Urinary bladder (tissue), 4 donors: ENCODE measurements around the gene GLB1L. TPM values are rescaled to one million over a fixed set of nuclear protein-coding genes. Genes with fewer than 3 reads are reported as not detected.

Source experiments
- DNase-seq: peaks from one replicate; pipeline ENCODE4 v3.0.0-alpha.2; 2015; ENCODE audit errors: extremely low spot score
- H3K27ac ChIP-seq: one replicate; pipeline ENCODE4 v1.5.1; 2013; ENCODE audit warnings: low read depth, mild to moderate bottlenecking, moderate library complexity
- H3K36me3 ChIP-seq: one replicate; pipeline ENCODE4 v1.6.1; 2013; ENCODE audit warnings: mild to moderate bottlenecking, moderate library complexity; ENCODE audit not compliant: insufficient read depth
- H3K4me1 ChIP-seq: one replicate; pipeline ENCODE4 v1.6.1; 2013; ENCODE audit warnings: mild to moderate bottlenecking, moderate library complexity; ENCODE audit not compliant: insufficient read depth
- H3K4me3 ChIP-seq: one replicate; pipeline ENCODE4 v1.5.1; 2013; ENCODE audit warnings: low read depth, low read length
- WGBS: extraction: QIAGEN DNeasy Blood & Tissue Kit; methylation state at CpG from one replicate; pipeline ENCODE4 v1.1.7; 2013; 5-methylcytosine and 5-hydroxymethylcytosine counted together
- polyA plus RNA-seq: library from polyadenylated mRNA; stranded (reverse); fragments of 200-250 nt; gene quantifications from one replicate; pipeline ENCODE4 v1.2.3, GENCODE V29; 2013
- total RNA-seq: library from RNA; depleted of rRNA; stranded (reverse); fragments of >200 nt; gene quantifications from one replicate; pipeline ENCODE4 v1.2.3, GENCODE V29; 2014
- donor health status: healthy with polysubstance abuse.
- donor health status: healthy.

The GLB1L gene
- total and polyA plus RNA-seq, 2 donors: 6.5 to 12.0 TPM

DNA sequence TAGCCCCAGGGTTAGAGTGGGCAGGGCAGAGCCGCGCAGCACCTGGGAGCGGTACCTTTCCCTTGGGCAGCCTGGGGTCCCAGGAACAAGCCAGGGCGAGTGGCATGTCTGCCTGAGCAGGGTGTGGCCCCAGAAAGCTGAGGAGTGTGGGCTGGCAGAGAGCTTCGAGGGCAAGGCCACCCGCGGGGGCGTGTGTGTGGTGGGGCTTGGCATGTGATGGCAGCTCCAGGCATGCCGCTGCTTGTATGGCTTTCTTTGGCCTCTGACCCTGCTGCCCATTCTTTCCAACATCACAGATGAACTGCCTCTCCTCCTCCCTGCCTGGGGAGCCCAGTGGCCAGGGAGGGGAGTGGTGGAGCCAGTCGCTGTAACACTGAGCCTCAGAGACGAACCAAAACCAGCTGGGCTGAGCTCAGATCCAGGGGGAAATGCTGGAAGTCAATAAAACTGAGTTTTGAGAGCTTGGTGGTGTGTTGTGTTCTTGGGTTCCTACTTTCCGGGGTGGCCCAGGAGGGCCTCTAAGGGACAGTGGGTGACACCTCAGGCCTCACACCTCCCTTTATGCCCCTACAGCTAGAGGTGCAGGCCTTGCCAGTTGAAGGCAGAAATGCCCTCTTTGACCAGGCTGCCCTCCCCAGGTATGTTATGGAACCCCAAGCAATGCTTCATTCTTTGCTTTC is 41.3 kb upstream of the GLB1L start:
- Histone ChIP-seq H3K36me3 (peaks cover 4% of the 10 kb centered on the region), H3K4me1 (no peaks in the 10 kb centered on the region), H3K4me3 (no peak overlapping the region), H3K27ac (peak overlapping the region; percentile 51)
- DNase-seq: no peak
- WGBS: 76% methylated on average over 12 of the region's 12 CpGs

DNA sequence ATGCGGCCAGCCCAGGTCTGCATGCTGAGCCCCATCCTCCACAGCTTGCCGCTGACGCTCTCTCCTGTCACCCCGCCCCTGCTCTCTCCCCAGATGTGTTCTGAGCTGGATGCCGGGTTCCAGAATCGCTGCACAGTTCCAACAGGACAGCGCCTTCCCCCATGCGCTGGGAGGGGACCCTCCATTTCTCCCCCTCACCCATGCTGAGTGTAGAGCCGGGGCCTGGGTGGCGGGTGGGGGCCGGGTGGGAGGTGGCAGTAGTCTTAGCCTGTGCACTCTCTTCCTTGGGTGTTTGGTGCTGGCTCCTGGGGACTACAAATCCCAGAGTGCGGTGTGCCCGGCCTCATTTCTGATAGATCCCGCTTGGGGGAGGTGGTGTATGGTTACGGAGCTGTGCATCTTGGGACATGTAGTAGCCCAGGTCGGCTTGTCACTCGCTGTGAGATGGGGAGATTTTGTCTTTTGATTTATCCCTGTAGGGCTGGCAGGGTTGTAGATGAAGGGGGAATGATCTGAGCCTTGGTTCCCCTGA is 40.7 kb upstream of the GLB1L start:
- peak; percentile 72 for DNase-seq
- Histone ChIP-seq H3K4me3 (no peak overlapping the region), H3K27ac (peak overlapping the region; percentile 51), H3K36me3 (peaks cover 4% of the 10 kb centered on the region), H3K4me1 (no peaks in the 10 kb centered on the region)
- WGBS: 58% methylated on average over 17 of the region's 17 CpGs

DNA sequence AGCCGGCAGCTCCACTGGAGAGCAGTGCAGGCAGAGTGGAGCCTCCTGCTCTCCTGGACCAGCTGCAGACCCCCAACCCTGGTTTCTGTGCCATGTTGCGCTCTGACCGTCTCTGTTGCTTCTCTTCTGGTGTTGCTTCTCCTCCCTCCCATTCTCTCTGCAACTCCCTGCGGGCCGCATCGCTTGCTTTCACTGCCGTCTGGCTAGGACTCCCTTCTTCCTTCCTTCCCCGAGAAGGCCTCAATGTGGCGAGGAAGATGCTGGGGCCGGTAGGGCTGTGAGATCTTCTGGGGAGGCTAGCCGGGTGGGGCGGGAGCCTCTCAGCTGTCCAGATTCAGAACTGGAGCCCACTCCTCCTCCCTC is 40.1 kb upstream of the GLB1L start:
- Histone ChIP-seq H3K4me3 (no peak overlapping the region), H3K36me3 (peaks cover 4% of the 10 kb centered on the region), H3K27ac (no peak overlapping the region), H3K4me1 (no peaks in the 10 kb centered on the region)
- DNase-seq: no peak
- WGBS: 79% methylated on average over 12 of the region's 12 CpGs

DNA sequence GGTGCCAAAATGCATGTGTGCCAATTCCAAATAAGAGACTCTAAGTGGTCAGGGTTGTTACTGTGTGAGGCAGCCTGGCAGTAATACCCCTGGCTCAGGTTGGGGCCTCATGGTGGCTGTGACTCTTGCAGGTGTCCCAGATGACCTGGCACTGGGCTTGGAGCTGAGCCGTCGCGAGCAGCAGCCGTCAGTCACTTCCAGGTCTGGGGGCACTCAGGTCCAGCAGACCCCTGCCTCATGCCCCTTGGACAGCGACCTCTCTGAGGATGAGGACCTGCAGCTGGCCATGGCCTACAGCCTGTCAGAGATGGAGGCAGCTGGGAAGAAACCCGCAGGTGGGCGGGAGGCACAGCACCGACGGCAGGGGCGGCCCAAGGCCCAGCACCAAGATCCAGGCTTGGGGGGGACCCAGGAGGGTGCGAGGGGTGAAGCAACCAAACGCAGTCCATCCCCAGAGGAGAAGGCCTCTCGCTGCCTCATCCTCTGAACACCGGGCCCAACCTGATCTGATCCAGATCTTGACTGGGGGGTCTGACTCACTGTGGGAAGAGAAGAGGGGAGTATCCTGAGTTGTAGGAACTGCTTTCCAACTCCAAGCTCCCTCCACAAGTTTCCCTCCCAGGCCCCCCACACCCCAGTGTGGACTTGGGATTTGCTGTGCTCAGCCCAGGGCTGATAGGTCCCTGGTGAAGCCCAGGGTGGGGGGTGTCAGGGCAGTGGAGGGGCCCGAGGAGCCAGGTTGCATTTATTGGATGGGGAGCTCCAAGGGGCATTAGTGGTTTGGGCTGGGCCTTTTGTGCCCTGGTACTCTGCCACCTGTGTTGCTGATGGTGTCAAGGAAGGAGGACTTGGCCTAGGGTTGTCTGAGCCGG is 39.5 kb upstream of the GLB1L start:
- 88% methylated on average over 16 of the region's 16 CpGs for WGBS
- Histone ChIP-seq H3K27ac (no peak overlapping the region), H3K4me3 (no peak overlapping the region), H3K4me1 (no peaks in the 10 kb centered on the region), H3K36me3 (peaks cover 4% of the 10 kb centered on the region)
- DNase-seq: no peak

DNA sequence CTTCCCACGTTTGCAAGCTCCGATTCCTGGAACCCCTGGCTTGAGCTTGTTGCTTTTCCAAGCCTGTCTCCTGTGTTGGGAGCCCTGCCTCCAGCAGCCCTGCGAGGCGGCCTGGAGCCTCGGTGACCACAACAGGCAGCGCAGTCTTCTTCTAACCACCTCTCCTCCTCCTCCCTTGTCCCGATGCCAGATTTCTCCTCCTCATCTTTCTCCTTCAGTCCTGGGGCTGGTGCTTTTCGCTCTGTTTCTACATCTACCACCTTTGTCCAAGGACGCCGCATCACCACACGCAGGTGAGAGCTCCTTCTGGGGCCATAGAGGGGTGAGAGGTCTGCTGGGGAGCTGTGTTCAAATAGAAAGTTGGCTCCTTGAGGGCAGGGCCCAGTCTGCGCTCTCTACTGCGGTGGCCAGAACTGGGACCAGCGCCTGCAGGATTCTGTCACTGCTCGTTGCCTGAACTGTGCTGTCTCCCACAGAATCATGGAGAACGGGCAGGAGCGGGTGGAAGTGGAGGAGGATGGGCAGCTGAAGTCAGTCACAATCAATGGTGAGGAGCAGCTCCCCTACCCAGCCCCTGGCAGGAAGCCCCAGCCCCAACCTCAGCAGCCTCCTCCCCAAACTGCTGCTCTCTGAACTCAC is 37.8 kb upstream of the GLB1L start:
- WGBS: 85% methylated on average over 17 of the region's 17 CpGs
- Histone ChIP-seq H3K36me3 (peaks cover 4% of the 10 kb centered on the region), H3K4me3 (no peak overlapping the region), H3K4me1 (no peaks in the 10 kb centered on the region), H3K27ac (no peak overlapping the region)
- DNase-seq: no peak

DNA sequence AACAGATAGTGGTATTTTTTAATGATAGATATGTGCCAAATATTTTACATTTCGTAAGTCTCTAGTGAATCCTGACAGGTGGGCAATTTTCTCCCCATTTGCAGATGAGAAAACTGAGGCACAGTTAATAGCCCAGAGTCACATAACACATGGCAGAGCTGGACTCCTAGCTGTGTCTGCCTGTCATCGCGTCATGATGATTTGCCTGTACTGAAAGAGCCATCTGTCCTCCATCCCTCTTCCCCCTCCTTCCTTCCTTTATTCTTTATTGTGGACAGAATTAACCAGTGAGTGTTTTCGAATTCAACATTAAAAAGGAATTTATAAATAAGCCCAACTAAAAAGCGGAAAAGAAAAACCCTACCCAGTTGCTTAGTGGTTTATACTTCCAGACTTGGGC is 37.1 kb upstream of the GLB1L start:
- H3K4me1 ChIP-seq: no peaks in the 10 kb centered on the region
- peaks cover 4% of the 10 kb centered on the region for H3K36me3 ChIP-seq

DNA sequence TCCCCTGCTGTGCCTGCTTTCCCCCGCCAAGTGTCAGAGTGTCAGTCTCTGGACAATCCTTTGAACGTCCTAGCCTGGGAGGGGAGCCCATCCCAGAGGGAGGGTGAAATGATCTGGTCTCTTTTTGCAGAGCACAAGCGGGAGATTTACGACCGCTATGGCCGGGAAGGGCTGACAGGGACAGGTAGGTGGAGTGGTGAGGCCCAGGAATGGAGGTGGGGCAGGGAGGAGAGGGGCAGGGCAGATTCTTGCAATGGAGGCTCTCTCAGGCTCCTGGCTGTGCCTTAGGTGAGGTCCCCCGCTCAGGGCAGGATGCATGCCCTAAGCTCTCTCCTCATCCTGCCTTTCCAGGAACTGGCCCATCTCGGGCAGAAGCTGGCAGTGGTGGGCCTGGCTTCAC is 36.3 kb upstream of the GLB1L start:
- Histone ChIP-seq H3K4me1 (no peaks in the 10 kb centered on the region), H3K36me3 (peaks cover 4% of the 10 kb centered on the region), H3K27ac (no peak overlapping the region), H3K4me3 (no peak overlapping the region)
- no peak for DNase-seq
- WGBS: 74% methylated on average over 8 of the region's 8 CpGs

More for the DNA sequence above, 37.1 kb upstream of the GLB1L start:
- DNase-seq: no peak
- Histone ChIP-seq H3K27ac (no peak overlapping the region), H3K4me3 (no peak overlapping the region)
- 90% methylated on average over 5 of the region's 5 CpGs for WGBS

DNA sequence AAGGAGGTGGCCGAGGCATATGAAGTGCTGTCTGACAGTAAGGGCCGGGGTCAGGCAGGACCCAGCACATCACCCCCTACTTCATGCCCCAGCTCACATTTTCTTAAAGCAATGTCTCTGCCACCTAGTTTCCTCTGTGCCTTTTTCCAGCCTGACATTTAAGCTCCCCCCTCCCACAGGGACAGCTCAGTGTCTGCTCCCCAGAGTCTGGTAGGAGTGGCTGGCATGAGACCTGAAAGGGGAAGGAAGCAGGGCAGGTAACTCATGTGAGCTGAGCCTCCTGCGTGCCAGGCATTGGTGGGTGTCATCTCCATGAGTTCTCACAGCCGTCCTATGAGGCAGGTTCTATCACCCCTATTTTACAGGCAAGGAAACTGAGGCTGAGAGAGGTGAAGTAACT is 35.4 kb upstream of the GLB1L start:
- DNase-seq: no peak
- WGBS: 93% methylated on average over 4 of the region's 4 CpGs
- Histone ChIP-seq H3K4me1 (no peaks in the 10 kb centered on the region), H3K36me3 (peaks cover 4% of the 10 kb centered on the region), H3K27ac (no peak overlapping the region), H3K4me3 (no peak overlapping the region)

DNA sequence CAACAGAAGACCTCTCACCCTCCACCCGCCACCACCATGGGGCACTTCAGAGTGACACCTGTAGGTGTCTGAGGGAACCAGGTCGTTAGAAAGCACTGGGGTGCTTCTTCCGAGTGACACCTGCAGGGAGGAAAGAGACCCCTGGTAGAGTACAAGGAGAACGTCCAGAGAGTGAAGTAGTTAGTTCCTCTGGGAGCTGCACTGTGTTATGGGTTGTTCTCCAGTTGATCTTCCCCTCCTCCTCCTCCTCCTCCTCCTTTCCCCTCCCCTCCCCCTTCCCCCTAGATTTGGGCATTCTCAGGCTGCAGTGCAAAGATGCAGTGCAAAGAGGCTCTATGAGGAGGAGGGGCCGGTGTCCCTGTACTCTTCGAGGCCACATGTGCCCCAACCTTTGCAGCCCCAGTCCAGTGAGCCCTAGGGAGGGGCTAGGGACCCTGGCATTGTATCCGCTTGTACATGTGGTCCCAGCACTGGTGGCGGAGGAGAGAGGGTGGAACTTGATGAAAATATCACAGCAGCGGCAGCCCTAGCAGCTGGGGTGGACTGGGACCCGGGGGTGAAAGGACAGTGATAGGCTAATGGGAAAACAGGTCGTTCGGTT is 34.8 kb upstream of the GLB1L start:
- Histone ChIP-seq H3K4me3 (peak overlapping the region; percentile 58), H3K27ac (peak overlapping the region; percentile 88), H3K4me1 (no peaks in the 10 kb centered on the region), H3K36me3 (peaks cover 4% of the 10 kb centered on the region)
- WGBS: 44% methylated on average over 12 of the region's 12 CpGs
- DNase-seq: no peak

DNA sequence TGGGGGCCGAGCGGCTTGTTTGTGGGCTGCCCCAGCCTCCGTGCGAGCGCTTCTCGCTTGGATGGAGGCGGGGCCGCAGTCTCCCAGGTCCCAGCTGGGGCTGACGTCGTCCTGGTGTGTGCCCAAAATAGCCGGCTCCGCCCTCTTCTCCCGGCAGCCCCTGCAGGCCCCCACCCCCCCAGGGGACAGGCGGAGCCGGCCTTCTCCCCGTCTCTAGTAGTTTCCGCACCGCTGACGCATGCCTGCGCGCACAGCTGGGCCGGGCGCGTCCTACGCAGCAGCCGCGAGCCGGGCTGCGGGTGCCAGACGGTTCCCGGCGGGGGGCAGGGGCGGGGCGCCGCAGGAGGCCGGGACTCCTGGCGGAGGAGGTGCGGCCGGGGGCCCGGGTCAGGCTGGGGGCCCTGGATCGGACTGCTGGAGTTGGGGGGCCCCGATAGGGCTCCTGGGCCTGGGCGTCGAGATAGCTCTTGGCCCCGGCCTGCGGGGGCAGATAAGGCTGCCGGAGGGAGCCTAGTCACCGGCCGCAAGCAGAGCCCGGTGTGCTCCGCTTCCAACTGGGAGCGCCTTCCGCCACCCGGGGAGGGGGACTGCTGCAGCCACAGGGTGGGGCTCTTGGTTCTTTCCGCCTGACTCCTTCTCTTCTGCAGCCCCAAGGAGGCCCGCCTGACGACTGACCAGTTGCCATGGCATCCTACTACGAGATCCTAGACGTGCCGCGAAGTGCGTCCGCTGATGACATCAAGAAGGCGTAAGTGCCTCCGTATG is 34.1 kb upstream of the GLB1L start, which contains the start of gene DNAJB2:
Gene DNAJB2 (plus strand): TSS at position 216 of the 765 bp plus-strand sequence. CDS start 468 bp downstream, at position 684.
- Histone ChIP-seq H3K36me3 (peaks cover 4% of the 10 kb centered on the region), H3K4me1 (no peaks in the 10 kb centered on the region), H3K4me3 (peak within 1 kb of the TSS; percentile 58), H3K27ac (peak within 1 kb of the TSS; percentile 88)
- WGBS: under 1% methylated on average over 65 of the region's 65 CpGs
- peak; percentile 94 for DNase-seq

DNA sequence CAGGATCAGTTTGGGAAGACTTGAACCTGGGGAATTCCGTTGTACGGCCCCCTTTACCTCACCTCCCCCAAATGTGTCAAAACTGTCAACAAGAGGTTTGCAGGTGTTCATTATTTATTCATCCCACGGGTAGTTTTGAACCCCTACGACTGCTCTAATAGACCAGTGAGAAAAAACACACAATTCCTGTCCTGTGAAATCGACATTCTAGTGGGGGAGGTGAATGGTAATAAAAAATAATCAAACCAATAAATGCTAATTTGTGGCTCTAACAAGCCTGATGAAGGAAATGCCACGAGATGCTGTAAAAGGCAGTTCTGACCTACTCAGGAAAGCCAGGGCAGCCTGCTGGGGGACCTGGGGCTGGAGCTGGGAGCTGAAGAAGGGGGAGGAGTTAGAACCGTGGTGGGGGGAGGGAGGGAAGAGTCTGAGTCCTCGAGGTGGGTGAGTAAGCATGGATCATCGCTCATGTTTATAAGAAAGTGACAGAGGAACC is 33.5 kb upstream of the GLB1L start:
- peaks cover 4% of the 10 kb centered on the region for H3K36me3 ChIP-seq
- DNase-seq: no peak
- peak overlapping the region; percentile 84 for H3K27ac ChIP-seq
- WGBS: 13% methylated on average over 9 of the region's 9 CpGs
- H3K4me3 ChIP-seq: peak overlapping the region; percentile 12
- no peaks in the 10 kb centered on the region for H3K4me1 ChIP-seq

DNA sequence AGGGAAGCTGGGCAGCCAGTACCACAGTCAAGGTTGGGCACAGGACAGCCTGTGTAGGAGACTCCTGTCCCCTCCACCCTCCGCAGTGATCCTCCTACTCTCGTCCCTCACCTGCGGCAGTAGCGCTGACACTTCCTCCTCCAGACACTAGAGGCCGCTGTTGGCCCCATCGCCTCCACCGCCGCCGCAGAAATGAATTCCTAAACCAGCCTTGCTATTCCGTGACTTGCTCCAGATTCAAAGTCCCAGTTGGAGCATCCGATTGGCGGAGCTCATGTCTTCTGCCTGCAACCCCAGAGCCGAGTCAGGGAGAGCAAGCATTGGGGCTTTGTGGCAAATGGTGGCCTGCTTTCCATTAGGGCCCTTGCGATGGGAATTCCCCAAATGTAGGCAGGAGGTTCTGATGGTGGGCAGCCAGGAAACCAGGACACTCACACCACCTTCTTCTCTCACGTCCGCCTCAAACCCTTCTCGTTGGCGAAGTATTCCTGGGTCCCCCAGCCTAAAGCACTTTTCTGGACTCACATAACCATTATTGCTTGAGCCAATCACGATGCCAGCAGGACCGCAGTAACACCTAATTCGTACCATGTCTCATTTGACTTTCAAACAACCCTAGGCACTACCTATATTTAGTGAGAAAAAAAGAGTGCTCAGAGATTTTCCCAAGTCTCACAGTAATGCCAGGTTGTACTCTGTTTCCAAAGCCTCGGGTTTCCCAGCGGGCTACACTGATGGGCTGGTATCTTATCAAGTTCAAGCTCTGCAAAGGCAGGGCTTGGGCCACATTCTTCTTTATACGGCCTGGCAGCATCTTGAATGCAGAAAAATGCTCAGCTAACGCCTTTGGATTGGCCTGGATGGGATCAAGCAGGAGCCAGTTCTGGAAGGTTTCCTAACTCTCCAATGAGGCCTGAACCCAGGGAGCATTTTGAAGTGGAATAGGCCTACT is 32.7 kb upstream of the GLB1L start:
- WGBS: 23% methylated on average over 25 of the region's 25 CpGs
- peaks cover 4% of the 10 kb centered on the region for H3K36me3 ChIP-seq
- H3K4me1 ChIP-seq: no peaks in the 10 kb centered on the region
- DNase-seq: peak; percentile 63
- H3K4me3 ChIP-seq: no peak overlapping the region
- peak overlapping the region; percentile 84 for H3K27ac ChIP-seq
